Spleen (tissue), 7 donors: ENCODE measurements around the gene KSR2.
"Not testable (repeated sequence)": the region's sequence is repeated elsewhere in the genome, so short reads cannot be mapped to it uniquely, and the experiment has no call there.

Experiments
- POLR2A ChIP-seq, 3 donors: fragments of 450-650 bp; IDR thresholded peaks; one replicate each; pipeline ENCODE4 v1.5.1; 2017; ENCODE audit warnings: antibody characterized with exemption in 3 of 3, mild to moderate bottlenecking in 1 of 3
- POLR2AphosphoS5 ChIP-seq, 3 donors: sonication (generic); formaldehyde crosslinking; IDR thresholded peaks; one replicate each; pipeline ENCODE4 v1.5.1; 2017; ENCODE audit warnings: antibody characterized with exemption in 3 of 3
- TF ChIP-seq, protein P1 (sequence below), 11 experiments: fragments of 200-600 bp in 7 of 11; fragments of 450-650 bp in 4 of 11; sonication (generic) in 4 of 11; IDR thresholded peaks in 8 of 11; conservative IDR thresholded peaks in 3 of 11; 1 replicate in 7 of 11; 2 replicates in 4 of 11; pipeline versions ENCODE4 v1.4.0 to v1.8.0; 2016 to 2021; ENCODE audit warnings: antibody characterized with exemption in 11 of 11, inconsistent platforms in 4 of 11, mild to moderate bottlenecking in 1 of 11
- donor health status: DM: no; HTN: no; CAD: no; lungs with moderate emphysema.
- donor health status: DM: no; HTN: no; CAD: no.
- donor health status: DM: no; HTN: no; CAD: no.

DNA sequence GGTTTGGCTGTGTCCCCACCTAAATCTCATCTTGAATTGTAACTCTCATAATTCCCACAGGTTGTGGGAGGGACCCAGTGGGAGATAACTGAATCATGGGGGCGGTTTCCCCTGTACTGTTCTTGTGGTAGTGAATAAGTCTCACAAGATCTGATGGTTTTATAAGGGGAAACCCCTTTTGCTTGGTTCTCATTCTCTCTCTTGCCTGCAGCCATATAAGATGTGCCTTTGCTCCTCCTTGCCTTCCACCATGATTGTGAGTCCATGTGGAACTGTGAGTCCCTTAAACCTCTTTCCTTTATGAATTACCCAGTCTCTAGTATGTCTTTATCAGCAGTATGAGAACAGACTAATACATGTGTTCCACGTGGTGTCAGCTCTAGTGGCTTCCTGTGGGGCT lies 31.0 kb upstream of the KSR2 start:
- TF ChIP-seq POLR2A, POLR2AphosphoS5 (IDR thresholded peaks at IDR 0.05): not testable (repeated sequence)
- TF ChIP-seq, protein P1, sequence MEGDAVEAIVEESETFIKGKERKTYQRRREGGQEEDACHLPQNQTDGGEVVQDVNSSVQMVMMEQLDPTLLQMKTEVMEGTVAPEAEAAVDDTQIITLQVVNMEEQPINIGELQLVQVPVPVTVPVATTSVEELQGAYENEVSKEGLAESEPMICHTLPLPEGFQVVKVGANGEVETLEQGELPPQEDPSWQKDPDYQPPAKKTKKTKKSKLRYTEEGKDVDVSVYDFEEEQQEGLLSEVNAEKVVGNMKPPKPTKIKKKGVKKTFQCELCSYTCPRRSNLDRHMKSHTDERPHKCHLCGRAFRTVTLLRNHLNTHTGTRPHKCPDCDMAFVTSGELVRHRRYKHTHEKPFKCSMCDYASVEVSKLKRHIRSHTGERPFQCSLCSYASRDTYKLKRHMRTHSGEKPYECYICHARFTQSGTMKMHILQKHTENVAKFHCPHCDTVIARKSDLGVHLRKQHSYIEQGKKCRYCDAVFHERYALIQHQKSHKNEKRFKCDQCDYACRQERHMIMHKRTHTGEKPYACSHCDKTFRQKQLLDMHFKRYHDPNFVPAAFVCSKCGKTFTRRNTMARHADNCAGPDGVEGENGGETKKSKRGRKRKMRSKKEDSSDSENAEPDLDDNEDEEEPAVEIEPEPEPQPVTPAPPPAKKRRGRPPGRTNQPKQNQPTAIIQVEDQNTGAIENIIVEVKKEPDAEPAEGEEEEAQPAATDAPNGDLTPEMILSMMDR (IDR thresholded peaks at IDR 0.05 in 8 of 11, conservative IDR thresholded peaks at IDR 0.05 in 3 of 11) = not testable (repeated sequence)
